Endometrial microvascular endothelial cells (primary cell): ENCODE measurements around the gene CDH26. TPM values are rescaled to one million over a fixed set of nuclear protein-coding genes. Genes with fewer than 3 reads are reported as not detected.

Experiments used
- in situ Hi-C: cut with HindIII; loops from 2 replicates; pipeline ENCODE4 v1.10.0; 2017; ENCODE audit warnings: low sequenced_read_pairs, low pct_unique_long_range_greater_than_20kb; ENCODE audit errors: inconsistent ontology term
- total RNA-seq: library from RNA; depleted of rRNA; stranded (reverse); fragments of >200 nt; gene quantifications from one replicate; pipeline ENCODE4 v1.2.3, GENCODE V29; 2015; ENCODE audit errors: inconsistent ontology term

CDH26 gene
- total RNA-seq, 1 donor from 2014 or later = 0.65 TPM

DNA sequence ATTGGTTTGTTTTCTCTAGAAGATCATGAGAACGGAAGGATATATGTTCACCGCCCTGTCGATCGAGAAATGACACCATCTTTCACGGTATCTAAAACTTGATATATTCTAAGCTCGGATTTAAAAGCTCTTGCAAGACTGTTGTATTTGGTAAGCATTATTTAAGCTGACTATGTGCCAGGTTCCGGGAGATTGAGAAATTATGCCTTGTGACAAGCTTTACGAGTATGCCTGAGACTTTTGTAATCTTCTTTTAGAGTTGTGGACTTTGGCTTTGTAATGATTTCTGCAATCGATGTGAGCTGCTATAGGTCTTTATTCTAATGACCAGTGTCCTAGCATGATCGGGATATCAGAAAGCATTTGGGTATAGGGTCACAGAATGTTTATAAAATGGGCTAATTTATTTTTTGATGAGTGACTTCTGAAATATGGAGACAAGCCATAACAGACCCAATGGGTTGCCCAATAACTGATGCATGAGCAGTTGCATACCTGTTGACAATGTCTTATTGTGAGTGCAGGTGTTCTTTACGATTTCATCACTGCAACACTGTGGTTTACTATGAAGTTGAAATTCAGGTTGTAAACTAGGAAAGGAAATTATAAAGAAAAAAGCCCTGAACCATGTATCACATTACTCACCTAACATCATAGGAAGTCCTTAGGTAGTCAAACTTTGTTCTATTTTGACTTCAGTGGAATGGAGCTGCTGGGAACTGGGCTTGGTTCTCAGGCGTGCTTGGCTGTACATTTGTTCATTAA is 14.0 kb downstream of the CDH26 start:
- in situ Hi-C loops = no loop called here

DNA sequence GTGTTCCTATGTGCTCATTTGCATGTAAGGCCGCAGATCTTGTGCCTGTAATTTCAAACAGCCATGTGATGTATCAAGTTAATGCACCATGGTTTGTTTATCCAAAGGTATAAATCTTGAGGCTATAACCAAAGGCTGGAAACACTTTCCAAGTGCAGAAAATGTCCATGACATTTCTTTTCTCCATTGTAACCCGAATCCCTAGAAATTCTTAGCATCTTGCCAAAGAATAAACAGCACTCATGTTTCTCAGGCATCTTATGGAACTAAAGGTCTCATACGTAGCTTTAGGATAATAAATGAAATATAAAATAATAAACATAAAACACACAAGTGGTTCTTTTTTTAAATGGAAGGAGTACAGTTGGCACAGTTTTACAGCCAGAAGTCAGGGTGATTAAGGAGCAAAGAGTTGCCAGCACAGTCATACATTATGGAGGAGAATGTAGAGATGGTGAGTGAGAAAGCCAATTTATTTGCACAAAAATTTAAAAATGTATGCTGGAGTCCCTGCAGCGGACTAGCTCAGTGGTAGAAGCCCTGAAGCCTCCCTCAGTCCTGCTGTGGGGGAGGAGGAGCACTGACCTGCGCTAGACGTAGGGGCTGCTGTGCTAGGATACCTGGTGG is 18.0 kb downstream of the CDH26 start:
- in situ Hi-C loops = no loop called here

DNA sequence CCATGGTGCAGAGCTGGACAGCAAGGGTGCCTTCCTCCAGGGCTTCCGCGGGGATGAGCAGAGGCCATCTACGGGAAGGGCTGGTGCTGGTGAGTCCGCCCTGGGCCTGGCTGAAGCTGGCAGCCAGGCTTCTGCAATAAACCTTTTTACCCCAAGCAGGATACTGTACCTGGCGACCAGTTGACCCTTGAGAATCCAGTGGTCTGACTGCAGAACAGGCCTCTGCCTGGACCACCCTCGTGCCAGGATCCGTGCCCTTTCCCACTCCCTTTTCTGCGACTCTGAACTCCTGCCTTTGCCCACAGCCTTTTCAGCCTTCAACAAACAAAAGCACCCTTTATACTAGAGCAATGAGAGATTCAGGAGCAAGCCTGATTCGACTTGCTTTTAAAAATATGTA is 18.9 kb downstream of the CDH26 start:
- in situ Hi-C loops = no loop called here

DNA sequence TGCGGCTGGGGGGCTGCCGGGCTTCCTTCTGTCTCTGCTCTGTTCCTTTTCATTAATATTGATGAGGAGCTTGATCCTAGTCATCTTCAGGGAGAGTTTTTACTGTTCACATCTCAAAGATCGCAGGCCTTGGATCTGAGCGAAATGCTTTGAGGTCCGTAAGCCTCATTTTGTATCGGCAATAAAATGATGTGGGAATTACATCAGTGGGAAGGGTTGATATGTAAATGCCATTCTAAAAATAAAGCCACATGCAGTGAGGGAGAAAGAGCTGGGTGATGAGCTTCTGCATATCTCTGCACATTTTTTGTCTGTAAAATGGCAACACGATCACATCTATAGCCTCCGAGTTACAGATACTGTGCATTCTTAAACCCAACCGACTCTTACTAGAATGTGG is 24.9 kb downstream of the CDH26 start:
- in situ Hi-C loops = no loop called here

DNA sequence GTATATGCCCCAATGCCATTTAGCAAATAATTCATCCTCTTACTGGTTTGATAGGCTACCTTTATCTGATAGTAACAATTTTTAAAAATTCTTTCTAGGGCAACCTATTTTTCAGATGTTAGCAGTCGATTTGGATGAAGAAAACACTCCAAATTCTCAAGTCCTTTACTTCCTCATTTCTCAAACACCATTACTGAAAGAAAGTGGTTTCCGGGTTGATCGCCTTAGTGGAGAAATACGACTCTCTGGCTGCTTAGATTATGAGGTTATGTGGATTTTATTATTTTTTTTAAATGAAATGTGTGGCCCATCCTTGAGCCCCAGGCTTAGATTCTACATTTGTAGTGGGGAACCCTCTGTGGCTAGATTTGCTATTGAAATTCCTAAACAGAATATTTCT is 26.3 kb downstream of the CDH26 start:
- in situ Hi-C loops = no loop called here

DNA sequence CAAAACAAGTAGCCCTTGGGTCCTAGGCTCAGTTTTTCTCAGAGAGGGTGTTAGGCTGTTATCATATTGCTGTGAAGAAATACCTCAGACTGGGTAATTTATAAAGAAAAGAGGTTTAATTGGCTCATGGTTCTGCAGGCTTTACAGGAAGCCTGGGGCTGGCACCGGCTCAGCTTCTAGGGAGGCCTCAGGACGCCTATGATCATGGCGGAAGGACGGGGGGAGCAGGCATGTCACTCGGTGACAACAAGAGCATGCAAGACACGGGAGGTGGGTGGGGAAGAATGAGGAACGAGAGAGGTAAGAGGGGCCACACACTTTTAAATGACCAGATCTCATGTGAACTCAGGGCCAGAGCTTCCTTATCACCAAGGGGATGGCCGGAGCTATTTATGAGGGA is 26.9 kb downstream of the CDH26 start:
- in situ Hi-C loops = no loop called here

DNA sequence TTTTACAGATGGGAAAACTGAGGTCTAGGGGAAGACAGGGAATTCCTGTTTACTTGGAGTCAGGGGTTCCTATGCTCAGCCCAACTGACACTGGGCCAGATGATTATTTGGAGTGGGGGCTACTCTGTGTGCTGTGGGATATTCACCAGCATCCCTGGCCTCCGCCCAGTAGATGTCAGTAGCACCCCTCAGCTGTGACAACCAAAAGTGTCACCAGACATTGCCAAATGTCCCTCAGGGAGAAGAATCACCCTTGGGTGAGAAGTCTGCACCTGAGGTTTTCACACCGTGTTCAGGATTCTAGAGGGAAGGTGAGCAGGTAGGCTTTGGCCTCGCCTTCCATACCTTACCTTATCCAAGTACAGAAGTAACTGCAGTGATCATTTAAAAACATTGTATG is 27.6 kb downstream of the CDH26 start:
- in situ Hi-C loops = no loop called here

DNA sequence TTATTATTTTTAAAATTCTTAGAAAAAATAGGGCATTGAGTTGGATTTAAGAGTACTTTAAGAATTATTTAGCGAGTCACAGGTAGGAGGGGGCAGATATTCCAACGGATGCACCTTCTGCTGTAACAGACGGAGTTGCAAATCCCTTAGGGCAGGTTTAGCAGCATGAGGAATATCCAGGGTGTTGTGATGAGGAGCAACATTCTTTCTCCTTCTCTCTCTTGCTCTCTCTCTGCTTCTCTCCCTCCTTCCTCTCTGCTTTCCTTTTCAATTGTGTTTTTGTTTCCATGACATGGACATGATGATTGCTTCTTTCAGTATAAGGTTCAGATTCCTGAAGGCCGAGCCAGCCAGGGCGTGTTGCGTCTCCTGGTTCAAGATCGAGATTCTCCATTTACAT is 28.9 kb downstream of the CDH26 start:
- in situ Hi-C loops = no loop called here

DNA sequence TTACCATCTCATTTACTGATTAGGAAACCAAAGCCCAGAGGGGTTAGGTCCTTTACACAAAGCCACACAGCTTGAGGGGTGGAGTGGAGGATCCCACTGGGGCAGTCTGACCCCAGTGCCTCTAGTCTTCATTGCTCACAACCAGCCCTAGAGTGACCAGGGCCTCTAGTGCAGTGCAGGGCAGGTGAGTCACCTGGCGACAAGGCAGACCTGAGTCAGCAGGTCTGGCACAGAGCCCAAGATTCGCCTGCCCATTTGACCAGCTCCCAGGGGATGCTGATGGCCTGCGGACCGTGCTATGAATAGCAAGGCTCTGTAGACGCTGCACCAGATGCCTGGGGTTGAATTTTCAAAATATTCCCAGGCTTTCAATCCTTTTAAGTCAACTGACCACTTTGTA is 29.9 kb downstream of the CDH26 start:
- in situ Hi-C loops = no loop called here

DNA sequence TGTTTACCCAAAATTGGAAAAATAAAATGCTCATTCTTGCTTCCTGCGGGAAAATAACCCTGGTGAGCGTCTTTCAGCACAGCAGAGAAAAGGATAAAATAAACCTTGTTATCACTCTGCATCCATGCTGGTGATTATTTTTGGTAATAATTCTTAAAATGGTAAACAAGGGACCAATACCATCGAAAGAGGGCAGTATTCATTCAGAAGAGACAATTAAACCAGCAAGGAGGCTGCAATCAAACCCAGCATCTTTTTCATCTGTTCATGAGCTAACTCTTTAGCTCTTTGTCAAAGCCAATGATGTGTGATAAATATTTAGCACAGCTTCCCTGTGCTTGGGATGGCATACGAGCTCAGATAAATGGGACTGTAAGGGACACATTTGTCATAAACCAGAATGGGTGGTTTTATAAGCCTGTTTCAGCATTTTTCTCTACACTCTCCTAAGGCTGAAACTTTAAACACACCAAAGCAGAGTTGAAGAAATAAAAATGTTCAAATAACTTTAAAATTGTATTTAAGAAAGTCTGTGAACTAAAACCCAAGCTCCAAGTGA is 34.4 kb downstream of the CDH26 start:
- in situ Hi-C loops = no loop called here

DNA sequence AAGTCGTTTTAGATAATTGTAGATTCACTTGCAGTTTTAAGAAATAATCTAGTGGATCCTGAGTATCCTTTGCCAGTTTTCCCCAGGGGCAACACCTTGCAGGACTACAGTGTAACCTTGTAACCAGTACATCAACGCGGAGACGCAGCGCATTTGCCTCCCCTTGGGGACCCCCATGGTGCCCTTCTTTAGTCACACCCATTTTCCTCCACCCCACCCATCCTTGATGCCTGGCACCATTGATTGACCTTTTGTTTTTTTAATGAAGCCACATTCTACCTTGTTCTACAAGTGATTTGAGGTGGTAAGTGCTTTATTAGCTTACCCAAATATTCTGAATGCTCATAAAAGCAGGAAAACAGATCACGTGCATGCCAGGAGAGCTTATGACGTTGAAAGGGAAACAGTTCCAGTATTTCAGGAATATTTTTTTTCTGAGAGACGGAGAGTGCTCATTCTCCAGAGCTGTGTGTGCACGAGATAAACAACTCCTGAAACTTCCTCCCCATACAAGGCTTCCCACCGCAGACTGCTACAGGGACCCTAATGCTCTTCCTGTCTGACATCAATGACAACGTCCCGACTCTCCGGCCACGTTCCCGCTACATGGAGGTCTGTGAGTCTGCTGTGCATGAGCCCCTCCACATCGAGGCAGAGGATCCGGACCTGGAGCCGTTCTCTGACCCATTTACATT is 35.7 kb downstream of the CDH26 start:
- in situ Hi-C loops = no loop called here

DNA sequence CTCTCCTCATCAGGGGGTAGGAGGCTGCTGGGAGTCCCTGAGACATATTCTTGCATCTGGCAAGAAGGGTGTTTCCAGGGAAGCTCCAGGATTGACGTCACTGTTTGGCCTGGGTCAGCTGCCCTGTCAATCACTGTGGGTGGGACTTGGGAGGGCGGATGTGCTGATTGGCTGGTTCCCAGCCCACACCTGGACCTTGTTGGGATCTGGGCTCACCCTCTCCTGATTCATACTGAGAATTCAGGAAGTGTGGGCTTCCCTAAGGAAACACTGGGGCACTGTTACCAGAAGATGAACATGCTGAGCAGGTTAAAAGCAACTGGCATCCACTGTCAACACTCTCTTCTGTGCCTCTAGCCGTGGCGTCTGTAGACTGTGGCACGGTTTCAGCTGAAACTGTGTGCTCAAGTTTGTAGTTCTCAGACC is 36.5 kb downstream of the CDH26 start:
- in situ Hi-C loops = no loop called here

DNA sequence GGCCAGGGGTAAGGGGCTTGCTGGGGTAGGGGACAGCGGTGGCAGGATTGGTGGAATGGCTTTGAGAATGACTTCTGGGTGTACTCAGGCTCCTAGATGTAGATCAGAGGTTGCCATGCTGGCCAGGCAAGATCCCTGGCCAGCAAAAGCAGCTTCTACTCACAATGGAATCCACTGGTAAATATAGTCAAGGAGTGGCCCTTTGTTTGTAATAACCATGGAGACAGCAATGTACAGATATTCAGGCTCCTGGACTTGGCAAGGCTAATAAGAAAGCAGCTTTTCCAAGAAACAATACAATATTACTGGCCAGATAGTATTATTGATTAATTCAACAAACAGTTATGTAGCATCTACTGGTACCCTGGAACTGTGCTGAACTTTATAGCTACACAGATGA is 37.9 kb downstream of the CDH26 start:
- in situ Hi-C loops = no loop called here

DNA sequence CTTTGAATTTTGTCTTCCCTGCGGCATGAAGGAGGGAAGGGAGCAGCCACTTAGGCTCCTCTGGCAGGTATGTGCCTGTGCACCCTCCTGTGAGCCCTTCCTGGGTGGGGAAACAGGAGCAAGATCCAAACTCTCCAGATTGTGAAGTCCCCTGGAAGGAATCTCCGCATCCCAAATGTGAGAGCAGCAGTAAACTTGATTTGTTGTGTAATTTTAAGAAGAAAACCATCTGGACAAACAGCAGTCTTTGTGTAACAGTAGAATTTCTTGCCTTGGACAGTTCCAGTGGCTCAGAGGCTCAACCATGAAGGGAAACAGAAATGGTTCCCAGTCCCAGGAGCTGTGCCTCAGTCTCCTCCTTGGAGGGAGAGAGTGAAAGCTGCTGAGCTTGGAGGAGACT is 39.7 kb downstream of the CDH26 start:
- in situ Hi-C loops = no loop called here

DNA sequence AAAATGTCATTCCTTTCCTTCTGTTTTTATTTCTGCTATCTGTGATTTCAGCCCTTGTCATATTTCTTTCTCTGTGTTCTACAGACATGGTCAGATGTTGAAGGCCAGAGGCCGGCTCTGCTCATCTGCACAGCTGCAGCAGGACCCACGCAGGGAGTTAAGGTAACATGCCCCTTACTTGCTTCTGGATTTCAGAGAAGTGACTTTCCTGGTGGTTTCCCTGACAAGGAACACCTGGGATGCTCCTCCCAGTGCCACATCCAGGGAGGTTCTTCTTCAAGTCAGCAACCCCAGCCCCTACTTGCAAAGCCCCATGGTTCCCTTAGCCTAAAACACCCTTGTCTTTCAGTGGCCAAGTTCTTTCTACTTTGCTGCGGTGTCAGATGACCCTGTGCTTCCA is 41.3 kb downstream of the CDH26 start:
- in situ Hi-C loops = no loop called here

DNA sequence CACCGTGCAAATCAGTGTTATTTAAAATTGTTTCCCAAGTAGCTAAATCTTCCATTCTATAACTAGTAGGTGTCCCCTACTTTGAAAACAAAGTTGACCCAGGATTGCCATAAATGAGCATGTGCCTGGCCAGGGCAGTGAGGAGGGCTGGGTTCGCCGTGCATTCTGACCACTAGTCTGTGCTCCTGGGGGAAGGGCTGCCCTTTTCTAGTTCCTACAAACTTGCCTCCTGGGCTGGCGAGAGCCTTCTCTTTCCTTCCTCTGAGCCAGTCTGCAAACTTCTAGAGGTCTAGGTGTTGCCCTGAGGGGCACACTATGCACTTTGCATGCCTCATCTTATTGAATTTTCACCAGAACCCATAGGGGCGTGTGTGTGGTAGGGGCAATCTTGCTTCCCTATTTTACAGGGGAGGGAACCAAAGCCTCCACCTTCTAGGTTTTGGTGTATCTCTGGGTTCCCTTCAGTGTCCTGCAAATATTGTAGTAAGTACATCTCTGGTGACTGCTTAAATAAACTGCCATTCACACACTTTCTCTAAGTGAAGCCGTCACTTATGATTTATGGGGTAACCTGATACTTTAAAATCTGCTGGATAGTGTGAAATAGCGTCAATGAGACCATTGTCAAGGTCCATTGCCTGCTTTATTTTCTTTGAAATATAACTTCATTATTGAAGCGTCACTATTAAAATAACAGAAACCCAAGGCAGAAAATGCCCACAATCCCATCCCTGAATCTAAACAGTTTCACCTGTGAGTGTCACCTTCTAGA is 42.2 kb downstream of the CDH26 start:
- in situ Hi-C loops = no loop called here

DNA sequence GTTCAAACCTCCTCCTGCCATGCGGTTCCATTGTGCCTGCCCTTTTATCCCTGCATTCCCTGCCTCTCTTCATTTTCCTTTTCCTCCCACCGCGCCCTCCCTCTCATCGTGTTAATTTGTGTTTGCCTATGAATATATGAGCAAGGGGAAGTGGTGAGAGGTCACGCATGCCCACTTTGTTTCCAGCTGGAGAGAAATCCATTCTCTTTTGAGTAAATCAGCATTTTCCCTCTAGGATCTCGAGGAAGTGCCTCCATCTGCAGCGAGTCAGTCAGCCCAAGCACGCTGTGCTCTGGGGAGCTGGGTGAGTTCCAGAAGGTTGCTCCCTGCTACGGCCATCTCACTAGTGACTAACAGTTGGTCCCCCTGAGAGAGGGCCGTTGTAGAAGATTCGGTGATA is 42.9 kb downstream of the CDH26 start:
- in situ Hi-C loops = no loop called here

DNA sequence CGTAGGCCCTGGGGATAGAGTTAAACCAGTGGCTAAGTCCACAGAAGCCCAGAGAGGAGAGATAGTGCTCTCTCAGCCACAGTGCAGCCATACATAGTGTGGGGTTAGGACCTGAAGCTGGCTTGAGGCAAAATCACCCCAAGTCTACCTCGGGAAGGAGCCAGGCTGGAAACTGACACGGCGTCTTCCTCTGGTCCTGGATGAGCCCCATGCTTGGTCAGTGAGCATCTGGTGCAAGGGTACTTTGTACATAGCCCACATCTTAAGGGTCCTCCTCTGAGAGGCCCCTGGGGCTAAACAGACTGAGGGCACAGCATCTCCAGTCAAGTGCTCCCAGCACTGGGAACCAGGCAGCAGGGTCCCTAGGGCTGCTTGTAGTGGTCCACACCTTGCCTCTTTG is 45.6 kb downstream of the CDH26 start:
- in situ Hi-C loops = no loop called here

DNA sequence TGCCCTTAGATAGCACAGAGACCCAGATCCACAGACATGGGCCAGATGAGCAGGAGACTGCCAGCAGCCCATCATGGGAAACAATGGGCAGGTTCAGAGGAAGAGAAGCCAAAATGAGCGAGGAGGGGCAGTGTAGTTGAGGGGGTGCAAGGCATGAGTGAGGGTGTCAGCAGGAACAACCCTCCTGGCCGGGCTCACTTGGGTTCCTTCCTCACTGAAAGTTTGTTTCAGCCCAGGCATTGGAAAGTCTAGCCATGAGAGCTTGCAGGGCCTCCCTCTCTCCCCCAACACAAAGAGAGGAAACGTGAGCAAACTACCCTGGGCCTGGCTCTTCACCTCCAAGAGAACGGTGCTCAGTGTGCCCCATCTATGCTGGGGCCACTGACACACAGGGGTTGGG is 48.0 kb downstream of the CDH26 start:
- in situ Hi-C loops = no loop called here
